ENCODE data around the gene NOTUM.

Gene NOTUM

DNA sequence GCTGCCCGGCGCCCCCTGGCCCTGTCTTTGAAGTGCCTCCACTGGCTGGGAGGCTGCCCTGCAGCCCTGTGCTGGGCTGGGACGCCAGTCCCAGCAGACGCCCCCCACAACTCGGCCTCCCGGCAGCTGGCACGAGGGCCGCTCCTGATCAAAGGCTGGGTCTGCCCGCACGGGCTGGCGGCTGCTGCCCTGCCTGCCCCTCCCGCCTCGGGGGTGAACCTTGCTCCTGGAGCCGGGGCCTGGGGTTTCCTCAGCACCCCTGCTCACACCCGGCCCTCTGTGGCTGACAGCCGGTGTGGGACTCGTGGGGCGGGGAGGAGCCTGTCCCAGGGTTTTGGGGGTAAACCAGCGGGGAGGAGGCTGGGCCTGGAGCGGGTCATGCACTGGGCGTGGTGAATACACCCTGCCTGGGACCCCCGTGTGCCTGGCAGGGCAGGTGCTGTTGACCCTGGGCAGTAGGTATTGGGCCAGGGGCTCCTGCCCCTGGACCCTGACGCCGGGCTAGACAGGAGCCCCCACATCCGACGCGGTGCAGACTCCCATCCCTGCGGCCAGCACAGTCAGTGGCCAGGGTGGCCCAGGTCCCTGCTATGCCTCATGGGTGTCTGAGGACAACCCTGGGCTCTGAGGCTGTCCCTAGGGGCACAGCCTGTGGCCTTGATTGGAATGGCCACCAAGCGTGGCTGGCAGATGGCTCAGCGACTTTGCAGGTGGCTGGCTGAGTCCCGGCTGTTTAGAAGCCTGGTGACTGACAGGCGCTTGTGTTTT, 40.0 kb upstream of the NOTUM start:
- H3K4me3 ChIP-seq (ENCODE audit: low read depth, low read length), result no peak overlapping the region
- TF ChIP-seq, protein P1, sequence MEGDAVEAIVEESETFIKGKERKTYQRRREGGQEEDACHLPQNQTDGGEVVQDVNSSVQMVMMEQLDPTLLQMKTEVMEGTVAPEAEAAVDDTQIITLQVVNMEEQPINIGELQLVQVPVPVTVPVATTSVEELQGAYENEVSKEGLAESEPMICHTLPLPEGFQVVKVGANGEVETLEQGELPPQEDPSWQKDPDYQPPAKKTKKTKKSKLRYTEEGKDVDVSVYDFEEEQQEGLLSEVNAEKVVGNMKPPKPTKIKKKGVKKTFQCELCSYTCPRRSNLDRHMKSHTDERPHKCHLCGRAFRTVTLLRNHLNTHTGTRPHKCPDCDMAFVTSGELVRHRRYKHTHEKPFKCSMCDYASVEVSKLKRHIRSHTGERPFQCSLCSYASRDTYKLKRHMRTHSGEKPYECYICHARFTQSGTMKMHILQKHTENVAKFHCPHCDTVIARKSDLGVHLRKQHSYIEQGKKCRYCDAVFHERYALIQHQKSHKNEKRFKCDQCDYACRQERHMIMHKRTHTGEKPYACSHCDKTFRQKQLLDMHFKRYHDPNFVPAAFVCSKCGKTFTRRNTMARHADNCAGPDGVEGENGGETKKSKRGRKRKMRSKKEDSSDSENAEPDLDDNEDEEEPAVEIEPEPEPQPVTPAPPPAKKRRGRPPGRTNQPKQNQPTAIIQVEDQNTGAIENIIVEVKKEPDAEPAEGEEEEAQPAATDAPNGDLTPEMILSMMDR (conservative IDR thresholded peaks at IDR 0.05; ENCODE audit: low read depth, low read length), result no peak
- DNase-seq (ENCODE audit: low read depth), result no peak

DNA sequence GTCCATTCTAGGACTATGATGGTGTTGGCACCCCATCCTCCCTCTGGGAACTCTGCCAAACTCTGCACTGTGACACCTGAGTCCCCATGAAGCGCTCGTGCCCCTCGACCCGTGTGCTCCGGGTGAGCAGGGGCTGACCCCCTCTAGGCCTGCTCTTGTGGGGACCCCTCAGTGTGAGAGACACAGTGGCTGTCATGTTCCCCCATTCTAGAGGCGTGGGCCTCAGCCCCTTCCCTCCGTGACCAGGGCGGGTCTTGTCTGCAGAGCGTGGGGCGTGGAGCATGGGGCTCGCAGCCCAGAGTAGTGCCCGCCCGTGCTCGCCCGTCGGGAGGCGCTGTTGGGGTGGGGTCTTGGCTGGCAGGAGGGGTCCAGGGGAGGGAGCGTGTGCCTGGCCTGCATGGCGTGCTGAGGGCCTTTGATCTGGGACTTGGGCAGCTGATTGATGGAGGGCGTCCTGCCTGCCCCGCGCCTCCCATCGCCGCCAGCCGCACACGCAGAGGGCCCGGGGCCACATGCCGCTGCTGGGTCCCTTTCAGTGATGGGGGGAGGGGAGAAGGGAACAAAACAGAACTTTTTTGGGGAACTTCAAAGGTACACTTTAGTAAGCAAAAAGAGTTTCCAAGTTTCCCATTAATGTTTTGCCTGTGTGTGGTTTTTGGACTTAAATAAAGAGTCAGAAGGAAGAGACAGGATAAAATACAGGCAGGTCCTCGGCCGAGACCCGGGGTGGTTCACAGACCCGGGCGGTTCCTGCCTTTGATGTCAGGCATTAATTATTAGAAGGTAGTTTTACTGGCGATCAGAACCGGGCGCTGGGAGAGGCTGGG, 39.2 kb upstream of the NOTUM start:
- no peak overlapping the region for H3K4me3 ChIP-seq (ENCODE audit: low read depth, low read length)
- no peak for DNase-seq (ENCODE audit: low read depth)
- TF ChIP-seq, protein P1 (conservative IDR thresholded peaks at IDR 0.05; ENCODE audit: low read depth, low read length), result no peak

DNA sequence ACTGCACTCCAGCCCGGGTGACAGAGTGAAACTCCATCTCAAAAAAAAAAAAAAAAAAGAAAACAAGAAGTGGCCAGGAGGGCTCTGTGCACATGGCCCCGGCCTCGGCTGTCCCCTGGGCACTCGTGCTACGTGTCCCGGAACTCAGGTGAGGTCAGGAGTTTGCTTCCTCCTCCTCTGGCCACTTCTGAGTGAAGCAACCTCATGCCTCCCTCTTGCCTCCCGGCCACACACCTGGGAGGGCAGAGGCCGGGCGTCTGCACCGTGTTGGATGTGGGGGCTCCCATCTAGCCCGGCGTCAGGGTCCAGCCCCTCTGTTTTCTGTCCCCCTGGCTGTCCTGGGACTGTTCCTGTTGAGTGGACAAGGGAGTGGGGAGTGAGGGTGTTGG, 38.6 kb upstream of the NOTUM start:
- H3K4me3 ChIP-seq (ENCODE audit: low read depth, low read length), result no peak overlapping the region

DNA sequence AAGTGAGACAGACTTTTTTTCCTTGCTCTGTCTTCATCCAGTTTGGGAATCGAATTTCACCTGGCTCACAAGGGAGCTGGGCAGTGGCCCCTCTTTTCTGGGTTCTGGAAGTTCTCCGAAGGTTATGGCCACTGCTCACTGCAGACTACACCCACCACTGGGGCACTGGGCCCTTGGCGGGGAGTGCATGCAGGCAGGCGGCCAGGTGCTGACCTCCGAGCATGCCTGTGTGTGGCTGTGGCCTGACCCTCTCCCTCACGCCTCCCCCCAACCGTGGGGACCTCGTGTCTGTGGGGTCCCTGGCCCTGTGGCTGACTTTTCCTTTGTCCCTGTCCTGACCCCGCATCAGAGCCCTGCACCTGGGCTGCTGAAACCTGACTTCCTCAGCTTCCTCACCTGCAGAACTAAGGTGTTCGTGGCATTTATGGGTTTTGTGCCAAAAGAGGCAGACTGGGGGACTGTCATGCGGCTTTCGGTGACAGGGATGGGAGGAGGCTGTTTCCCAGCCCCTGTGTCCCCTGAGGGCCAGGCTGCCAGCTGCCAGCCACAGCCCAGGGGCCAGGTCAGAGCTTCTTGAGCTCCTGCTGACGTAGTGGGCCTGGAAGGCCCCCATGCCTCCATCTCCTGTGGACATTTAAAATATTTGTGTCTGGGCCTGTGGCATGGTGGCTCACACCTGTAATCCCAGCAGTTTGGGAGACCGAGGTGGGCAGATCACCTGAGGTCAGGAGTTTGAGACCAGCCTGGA, 37.9 kb upstream of the NOTUM start:
- TF ChIP-seq, protein P1 (conservative IDR thresholded peaks at IDR 0.05; ENCODE audit: low read depth, low read length), result no peak
- no peak overlapping the region for H3K4me3 ChIP-seq (ENCODE audit: low read depth, low read length)
- no peak for DNase-seq (ENCODE audit: low read depth)

More for the DNA sequence above, 38.6 kb upstream of the NOTUM start:
- DNase-seq (ENCODE audit: low read depth), result no peak
- TF ChIP-seq, protein P1 (conservative IDR thresholded peaks at IDR 0.05; ENCODE audit: low read depth, low read length), result no peak

DNA sequence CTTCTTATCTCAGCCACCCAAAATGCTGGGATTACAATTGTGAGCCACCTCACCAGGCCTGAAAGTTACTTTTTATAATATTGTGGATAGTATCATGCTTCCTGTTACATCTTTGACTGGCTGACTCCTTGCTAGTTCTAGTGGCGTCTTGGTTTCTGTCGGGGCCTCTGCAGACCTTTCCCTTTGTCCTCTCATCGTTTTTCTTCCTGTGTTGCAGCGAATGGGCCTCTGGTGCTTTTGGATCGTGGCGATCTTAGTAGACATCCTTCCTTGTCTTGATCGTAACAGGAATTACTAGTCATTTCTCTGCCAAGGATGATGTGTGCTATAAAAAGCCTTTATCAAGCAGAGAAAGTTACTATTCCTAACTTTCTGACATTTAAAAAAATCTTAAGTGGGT, 37.2 kb upstream of the NOTUM start:
- TF ChIP-seq, protein P1 (conservative IDR thresholded peaks at IDR 0.05; ENCODE audit: low read depth, low read length), result no peak
- no peak overlapping the region for H3K4me3 ChIP-seq (ENCODE audit: low read depth, low read length)
- DNase-seq (ENCODE audit: low read depth), result no peak

DNA sequence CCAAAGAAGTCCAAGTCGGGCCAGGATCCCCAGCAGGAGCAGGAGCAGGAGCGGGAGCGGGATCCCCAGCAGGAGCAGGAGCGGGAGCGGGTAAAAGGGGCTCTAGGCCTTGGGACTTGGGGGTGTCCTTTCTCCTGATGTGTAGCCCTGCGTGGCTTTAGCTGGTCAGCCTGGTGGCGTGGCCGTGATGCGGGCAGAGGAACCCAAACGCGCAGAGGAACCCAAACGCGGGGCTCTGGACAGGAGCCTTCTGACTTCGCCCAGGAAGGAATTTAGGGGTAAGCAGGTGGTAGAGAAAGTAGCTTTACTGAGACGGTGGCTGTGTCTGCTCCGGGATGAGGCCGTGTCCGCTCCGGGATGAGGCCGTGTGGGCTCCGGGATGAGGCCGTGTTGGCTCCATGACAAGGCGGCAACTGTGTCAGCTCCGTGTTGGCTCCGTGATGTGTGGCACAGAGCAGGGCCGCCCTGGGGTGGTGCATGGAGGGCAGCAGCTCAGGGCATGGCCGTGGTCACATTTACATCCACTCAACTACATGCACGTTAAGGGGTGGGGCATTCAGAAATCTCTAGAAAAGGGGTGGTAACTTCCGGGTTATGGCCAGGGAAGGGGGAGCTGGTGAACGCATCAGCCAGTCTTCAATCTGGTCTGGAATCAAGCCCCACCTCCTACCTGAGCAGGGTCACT, 35.9 kb upstream of the NOTUM start:
- no peak overlapping the region for H3K4me3 ChIP-seq (ENCODE audit: low read depth, low read length)
- no peak for DNase-seq (ENCODE audit: low read depth)
- TF ChIP-seq, protein P1 (conservative IDR thresholded peaks at IDR 0.05; ENCODE audit: low read depth, low read length), result no peak
